K562 (cell line): ENCODE results near the gene RASGEF1C. TPM values are rescaled to one million over a fixed set of nuclear protein-coding genes. Genes with fewer than 3 reads are reported as not detected.
A peak's percentile ranks its signal among the peaks of the same experiment; 100 is the strongest.

Experiments used
- EWSR1 ChIP-seq: fragments of 450-650 bp; IDR thresholded peaks from 2 replicates; pipeline ENCODE4 v1.6.1; 2018; ENCODE audit warnings: borderline replicate concordance, mild to moderate bottlenecking, low read depth, moderate library complexity; ENCODE audit not compliant: partially characterized antibody
- ILF3 ChIP-seq: fragments of 450-650 bp; IDR thresholded peaks from 2 replicates; pipeline ENCODE4 v1.6.1; 2018; ENCODE audit warnings: antibody characterized with exemption, mild to moderate bottlenecking, moderate library complexity, borderline replicate concordance
- NFATC3 ChIP-seq: fragments of 450-650 bp; IDR thresholded peaks from 2 replicates; pipeline ENCODE4 v1.6.1; 2017; ENCODE audit warnings: mild to moderate bottlenecking
- PHF20 ChIP-seq: fragments of 450-650 bp; IDR thresholded peaks from 2 replicates; pipeline ENCODE4 v1.6.1; 2018; ENCODE audit not compliant: partially characterized antibody
- POLR2B ChIP-seq: fragments of 450-650 bp; IDR thresholded peaks from 2 replicates; pipeline ENCODE4 v1.6.1; 2018; ENCODE audit warnings: low read depth; ENCODE audit not compliant: partially characterized antibody
- SRSF1 ChIP-seq: fragments of 200-400 bp; formaldehyde crosslinking; IDR thresholded peaks from 2 replicates; pipeline ENCODE4 v1.6.1; 2017; ENCODE audit warnings: mild to moderate bottlenecking, low read depth, low read length, moderate library complexity
- ZBTB17 ChIP-seq: fragments of 450-650 bp; formaldehyde crosslinking; IDR thresholded peaks from 2 replicates; pipeline ENCODE4 v1.4.0; 2020; ENCODE audit warnings: mild to moderate bottlenecking
- polyA plus RNA-seq, 8 experiments: library from polyadenylated mRNA; depleted of rRNA in 4 of 8; stranded (reverse) in 5 of 8; unstranded in 3 of 8; fragments of >200 nt; fragmentation: Nextera tagmentation in 2 of 8; fragmentation: Illumina TruSeq in 1 of 8; extraction: Ambion mirVana in 2 of 8; extraction: Trizol in 1 of 8; gene quantifications; 2 replicates each; pipeline versions ENCODE4 v1.2.1 to v1.2.3, GENCODE V29; 2011 to 2014; ENCODE audit warnings: inconsistent platforms in 1 of 8, missing spikeins in 1 of 8
- total RNA-seq, 7 experiments: library from RNA; depleted of rRNA in 6 of 7; stranded (reverse); fragments of >200 nt in 6 of 7; fragmentation: Illumina TruSeq in 2 of 7; extraction: Trizol in 2 of 7; gene quantifications; 2 replicates each; pipeline versions ENCODE4 v1.2.1 to v1.2.3, GENCODE V29; 2011 to 2021; ENCODE audit warnings: low replicate concordance in 1 of 7
- TF ChIP-seq, protein P1 (sequence below): fragments of 200-800 bp; sonication (Bioruptor generic); IDR thresholded peaks from 2 replicates; pipeline ENCODE4 v1.6.1; 2016; ENCODE audit warnings: missing genetic modification characterization, missing compliant biosample characterization
- TF ChIP-seq, protein P2 (sequence below): fragments of 450-650 bp; IDR thresholded peaks from 2 replicates; pipeline ENCODE4 v1.7.0; 2016; ENCODE audit warnings: borderline replicate concordance
- TF ChIP-seq, protein P3 (sequence below): sonication (generic); formaldehyde crosslinking; IDR thresholded peaks from 2 replicates; pipeline ENCODE4 v1.8.0; 2022; ENCODE audit warnings: mild to moderate bottlenecking, missing genetic modification reagents

RASGEF1C gene
- total and polyA plus RNA-seq, 9 of the 15 experiments (the other 6 are each of a cell fraction or from before 2014, with no cell fraction given), result 0.04 to 1.1 (median 0.21) TPM; not detected in 4

DNA sequence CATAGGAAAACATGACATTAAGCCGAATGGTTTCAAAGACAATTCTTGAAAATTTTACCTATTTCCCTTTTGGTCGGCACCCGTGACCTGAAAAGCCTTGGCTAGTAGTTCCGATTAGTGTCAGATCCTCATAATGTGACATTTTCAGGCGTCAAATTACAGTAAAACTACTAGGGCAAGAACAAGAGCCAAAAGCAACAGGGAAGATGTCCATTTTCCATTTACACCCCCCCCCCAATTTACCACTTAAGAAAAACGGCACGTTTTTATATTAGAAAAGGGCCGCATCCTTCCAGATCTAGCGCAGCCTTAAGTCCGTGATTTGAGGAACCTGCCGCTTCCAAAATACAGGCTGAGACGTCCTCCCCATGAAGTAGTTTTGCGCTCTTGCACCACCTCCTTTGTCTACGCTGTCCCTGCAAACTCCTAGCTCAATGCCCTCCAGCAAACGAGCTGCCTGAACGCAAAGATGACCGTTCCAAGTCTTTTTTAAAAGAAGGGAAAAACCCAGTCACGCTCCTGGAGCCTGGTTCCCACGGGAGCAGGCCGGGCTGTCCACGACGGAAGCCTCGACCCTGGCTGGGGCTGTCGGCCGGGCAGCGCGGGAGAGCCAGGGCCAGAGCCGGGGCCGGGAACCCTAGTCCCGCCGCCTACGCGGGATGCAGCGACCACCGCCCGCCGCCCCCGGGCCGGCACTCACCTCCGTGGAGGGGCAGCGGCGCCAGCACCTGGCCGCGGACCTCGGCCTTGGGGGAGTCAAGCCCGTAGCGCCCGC is 138.1 kb downstream of the RASGEF1C start (continued):
- TF ChIP-seq, protein P1, sequence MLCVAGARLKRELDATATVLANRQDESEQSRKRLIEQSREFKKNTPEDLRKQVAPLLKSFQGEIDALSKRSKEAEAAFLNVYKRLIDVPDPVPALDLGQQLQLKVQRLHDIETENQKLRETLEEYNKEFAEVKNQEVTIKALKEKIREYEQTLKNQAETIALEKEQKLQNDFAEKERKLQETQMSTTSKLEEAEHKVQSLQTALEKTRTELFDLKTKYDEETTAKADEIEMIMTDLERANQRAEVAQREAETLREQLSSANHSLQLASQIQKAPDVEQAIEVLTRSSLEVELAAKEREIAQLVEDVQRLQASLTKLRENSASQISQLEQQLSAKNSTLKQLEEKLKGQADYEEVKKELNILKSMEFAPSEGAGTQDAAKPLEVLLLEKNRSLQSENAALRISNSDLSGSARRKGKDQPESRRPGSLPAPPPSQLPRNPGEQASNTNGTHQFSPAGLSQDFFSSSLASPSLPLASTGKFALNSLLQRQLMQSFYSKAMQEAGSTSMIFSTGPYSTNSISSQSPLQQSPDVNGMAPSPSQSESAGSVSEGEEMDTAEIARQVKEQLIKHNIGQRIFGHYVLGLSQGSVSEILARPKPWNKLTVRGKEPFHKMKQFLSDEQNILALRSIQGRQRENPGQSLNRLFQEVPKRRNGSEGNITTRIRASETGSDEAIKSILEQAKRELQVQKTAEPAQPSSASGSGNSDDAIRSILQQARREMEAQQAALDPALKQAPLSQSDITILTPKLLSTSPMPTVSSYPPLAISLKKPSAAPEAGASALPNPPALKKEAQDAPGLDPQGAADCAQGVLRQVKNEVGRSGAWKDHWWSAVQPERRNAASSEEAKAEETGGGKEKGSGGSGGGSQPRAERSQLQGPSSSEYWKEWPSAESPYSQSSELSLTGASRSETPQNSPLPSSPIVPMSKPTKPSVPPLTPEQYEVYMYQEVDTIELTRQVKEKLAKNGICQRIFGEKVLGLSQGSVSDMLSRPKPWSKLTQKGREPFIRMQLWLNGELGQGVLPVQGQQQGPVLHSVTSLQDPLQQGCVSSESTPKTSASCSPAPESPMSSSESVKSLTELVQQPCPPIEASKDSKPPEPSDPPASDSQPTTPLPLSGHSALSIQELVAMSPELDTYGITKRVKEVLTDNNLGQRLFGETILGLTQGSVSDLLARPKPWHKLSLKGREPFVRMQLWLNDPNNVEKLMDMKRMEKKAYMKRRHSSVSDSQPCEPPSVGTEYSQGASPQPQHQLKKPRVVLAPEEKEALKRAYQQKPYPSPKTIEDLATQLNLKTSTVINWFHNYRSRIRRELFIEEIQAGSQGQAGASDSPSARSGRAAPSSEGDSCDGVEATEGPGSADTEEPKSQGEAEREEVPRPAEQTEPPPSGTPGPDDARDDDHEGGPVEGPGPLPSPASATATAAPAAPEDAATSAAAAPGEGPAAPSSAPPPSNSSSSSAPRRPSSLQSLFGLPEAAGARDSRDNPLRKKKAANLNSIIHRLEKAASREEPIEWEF (CRISPR knock-in tag), result no peak
- no peak for TF ChIP-seq ILF3
- no peak for TF ChIP-seq NFATC3
- TF ChIP-seq, protein P2, sequence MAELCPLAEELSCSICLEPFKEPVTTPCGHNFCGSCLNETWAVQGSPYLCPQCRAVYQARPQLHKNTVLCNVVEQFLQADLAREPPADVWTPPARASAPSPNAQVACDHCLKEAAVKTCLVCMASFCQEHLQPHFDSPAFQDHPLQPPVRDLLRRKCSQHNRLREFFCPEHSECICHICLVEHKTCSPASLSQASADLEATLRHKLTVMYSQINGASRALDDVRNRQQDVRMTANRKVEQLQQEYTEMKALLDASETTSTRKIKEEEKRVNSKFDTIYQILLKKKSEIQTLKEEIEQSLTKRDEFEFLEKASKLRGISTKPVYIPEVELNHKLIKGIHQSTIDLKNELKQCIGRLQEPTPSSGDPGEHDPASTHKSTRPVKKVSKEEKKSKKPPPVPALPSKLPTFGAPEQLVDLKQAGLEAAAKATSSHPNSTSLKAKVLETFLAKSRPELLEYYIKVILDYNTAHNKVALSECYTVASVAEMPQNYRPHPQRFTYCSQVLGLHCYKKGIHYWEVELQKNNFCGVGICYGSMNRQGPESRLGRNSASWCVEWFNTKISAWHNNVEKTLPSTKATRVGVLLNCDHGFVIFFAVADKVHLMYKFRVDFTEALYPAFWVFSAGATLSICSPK, result no peak
- no peak for TF ChIP-seq PHF20
- no peak for TF ChIP-seq ZBTB17 (CRISPR knock-in tag)
- no peak for TF ChIP-seq SRSF1
- TF ChIP-seq, protein P3, sequence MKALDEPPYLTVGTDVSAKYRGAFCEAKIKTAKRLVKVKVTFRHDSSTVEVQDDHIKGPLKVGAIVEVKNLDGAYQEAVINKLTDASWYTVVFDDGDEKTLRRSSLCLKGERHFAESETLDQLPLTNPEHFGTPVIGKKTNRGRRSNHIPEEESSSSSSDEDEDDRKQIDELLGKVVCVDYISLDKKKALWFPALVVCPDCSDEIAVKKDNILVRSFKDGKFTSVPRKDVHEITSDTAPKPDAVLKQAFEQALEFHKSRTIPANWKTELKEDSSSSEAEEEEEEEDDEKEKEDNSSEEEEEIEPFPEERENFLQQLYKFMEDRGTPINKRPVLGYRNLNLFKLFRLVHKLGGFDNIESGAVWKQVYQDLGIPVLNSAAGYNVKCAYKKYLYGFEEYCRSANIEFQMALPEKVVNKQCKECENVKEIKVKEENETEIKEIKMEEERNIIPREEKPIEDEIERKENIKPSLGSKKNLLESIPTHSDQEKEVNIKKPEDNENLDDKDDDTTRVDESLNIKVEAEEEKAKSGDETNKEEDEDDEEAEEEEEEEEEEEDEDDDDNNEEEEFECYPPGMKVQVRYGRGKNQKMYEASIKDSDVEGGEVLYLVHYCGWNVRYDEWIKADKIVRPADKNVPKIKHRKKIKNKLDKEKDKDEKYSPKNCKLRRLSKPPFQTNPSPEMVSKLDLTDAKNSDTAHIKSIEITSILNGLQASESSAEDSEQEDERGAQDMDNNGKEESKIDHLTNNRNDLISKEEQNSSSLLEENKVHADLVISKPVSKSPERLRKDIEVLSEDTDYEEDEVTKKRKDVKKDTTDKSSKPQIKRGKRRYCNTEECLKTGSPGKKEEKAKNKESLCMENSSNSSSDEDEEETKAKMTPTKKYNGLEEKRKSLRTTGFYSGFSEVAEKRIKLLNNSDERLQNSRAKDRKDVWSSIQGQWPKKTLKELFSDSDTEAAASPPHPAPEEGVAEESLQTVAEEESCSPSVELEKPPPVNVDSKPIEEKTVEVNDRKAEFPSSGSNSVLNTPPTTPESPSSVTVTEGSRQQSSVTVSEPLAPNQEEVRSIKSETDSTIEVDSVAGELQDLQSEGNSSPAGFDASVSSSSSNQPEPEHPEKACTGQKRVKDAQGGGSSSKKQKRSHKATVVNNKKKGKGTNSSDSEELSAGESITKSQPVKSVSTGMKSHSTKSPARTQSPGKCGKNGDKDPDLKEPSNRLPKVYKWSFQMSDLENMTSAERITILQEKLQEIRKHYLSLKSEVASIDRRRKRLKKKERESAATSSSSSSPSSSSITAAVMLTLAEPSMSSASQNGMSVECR (CRISPR knock-in tag), result peak; percentile 58; the same call in 1 of the 2 replicates
- TF ChIP-seq POLR2B, result no peak
- TF ChIP-seq EWSR1, result no peak
